Measurements from ENCODE around the gene PTPN1.

The PTPN1 gene

GRCh38 chr20:50592282-50593004 lies 82.3 kb downstream of the PTPN1 start:
- Histone ChIP-seq H3K27ac (ENCODE audit: low read depth, low read length, poor library complexity, severe bottlenecking) (no peak overlapping the region), H3K4me2 (ENCODE audit: low read length) (no peak overlapping the region), H3K9me2 (ENCODE audit: low read depth, low read length) (no peaks in the 10 kb centered on the region), H3K79me2 (ENCODE audit: insufficient read depth, low read length) (no peaks in the 10 kb centered on the region), H3F3A (ENCODE audit: insufficient read depth, low read length) (no peaks in the 10 kb centered on the region), H3K9ac (ENCODE audit: low read length) (no peak overlapping the region), H3K27me3 (ENCODE audit: insufficient read depth, low read length) (peaks cover 8% of the 10 kb centered on the region), H3K9me3 (ENCODE audit: low read length) (no peaks in the 10 kb centered on the region), H3K4me3 (ENCODE audit: low read depth, low read length, poor library complexity, severe bottlenecking) (no peak overlapping the region), H3K36me3 (ENCODE audit: insufficient read depth, low read length) (no peaks in the 10 kb centered on the region), H3K4me1 (ENCODE audit: insufficient read depth, low read length, severe bottlenecking) (no peaks in the 10 kb centered on the region), H4K20me1 (ENCODE audit: insufficient read depth, low read length) (no peaks in the 10 kb centered on the region), H2AFZ (ENCODE audit: low read length) (no peak overlapping the region)
- TF ChIP-seq, protein P1, sequence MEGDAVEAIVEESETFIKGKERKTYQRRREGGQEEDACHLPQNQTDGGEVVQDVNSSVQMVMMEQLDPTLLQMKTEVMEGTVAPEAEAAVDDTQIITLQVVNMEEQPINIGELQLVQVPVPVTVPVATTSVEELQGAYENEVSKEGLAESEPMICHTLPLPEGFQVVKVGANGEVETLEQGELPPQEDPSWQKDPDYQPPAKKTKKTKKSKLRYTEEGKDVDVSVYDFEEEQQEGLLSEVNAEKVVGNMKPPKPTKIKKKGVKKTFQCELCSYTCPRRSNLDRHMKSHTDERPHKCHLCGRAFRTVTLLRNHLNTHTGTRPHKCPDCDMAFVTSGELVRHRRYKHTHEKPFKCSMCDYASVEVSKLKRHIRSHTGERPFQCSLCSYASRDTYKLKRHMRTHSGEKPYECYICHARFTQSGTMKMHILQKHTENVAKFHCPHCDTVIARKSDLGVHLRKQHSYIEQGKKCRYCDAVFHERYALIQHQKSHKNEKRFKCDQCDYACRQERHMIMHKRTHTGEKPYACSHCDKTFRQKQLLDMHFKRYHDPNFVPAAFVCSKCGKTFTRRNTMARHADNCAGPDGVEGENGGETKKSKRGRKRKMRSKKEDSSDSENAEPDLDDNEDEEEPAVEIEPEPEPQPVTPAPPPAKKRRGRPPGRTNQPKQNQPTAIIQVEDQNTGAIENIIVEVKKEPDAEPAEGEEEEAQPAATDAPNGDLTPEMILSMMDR (IDR thresholded peaks at IDR 0.05; ENCODE audit: low read length) = no peak
- TF ChIP-seq EZH2 (IDR thresholded peaks at IDR 0.05; ENCODE audit: borderline replicate concordance, low read length) = no peak

DNA sequence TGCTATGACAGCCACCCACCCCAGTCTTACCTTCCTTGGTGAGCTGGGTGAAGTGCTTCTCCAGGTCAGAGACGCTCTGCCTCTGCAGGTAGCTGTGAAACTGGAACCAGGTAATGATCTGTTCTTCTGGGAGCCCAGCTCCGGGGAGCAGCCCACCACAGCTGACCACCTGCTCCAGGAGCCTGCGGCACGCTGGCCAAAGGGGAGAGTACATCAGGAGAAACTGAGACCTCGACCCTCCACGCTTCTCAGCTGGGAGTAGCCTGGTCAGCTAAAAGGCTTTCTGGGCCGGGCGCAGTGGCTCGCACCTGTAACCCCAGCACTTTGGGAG lies 82.8 kb downstream of the PTPN1 start:
- H3K36me3 ChIP-seq (ENCODE audit: insufficient read depth, low read length) = no peaks in the 10 kb centered on the region
- no peak overlapping the region for H2AFZ ChIP-seq (ENCODE audit: low read length)
- no peak overlapping the region for H3K9ac ChIP-seq (ENCODE audit: low read length)
- no peaks in the 10 kb centered on the region for H3K9me3 ChIP-seq (ENCODE audit: low read length)
- H3K9me2 ChIP-seq (ENCODE audit: low read depth, low read length) = no peaks in the 10 kb centered on the region
- no peaks in the 10 kb centered on the region for H4K20me1 ChIP-seq (ENCODE audit: insufficient read depth, low read length)
- no peaks in the 10 kb centered on the region for H3K79me2 ChIP-seq (ENCODE audit: insufficient read depth, low read length)
- H3K4me3 ChIP-seq (ENCODE audit: low read depth, low read length, poor library complexity, severe bottlenecking) = no peak overlapping the region
- H3K27me3 ChIP-seq (ENCODE audit: insufficient read depth, low read length) = peaks cover 12% of the 10 kb centered on the region
- H3K4me2 ChIP-seq (ENCODE audit: low read length) = no peak overlapping the region
- TF ChIP-seq EZH2 (IDR thresholded peaks at IDR 0.05; ENCODE audit: borderline replicate concordance, low read length) = no peak
- TF ChIP-seq, protein P1 (IDR thresholded peaks at IDR 0.05; ENCODE audit: low read length) = no peak
- H3K4me1 ChIP-seq (ENCODE audit: insufficient read depth, low read length, severe bottlenecking) = no peaks in the 10 kb centered on the region
- H3K27ac ChIP-seq (ENCODE audit: low read depth, low read length, poor library complexity, severe bottlenecking) = no peak overlapping the region
- H3F3A ChIP-seq (ENCODE audit: insufficient read depth, low read length) = no peaks in the 10 kb centered on the region

DNA sequence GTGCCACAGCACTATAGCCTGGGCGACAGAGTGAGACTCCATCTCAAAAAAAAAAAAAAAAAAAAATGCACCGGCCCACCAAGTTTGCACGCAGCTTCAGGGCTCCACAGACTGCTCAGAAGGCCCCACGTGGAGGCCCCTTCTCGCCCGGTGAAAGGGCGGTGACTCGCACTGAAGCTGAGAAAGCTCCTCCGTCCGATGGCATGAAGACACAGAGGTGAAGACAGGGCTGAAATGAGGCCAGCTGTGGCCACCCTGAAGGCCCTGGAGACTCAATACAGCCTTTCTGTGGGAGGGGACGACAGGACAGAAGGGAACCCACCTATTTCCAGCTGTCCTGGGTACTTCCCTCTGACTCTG lies 84.0 kb downstream of the PTPN1 start:
- no peaks in the 10 kb centered on the region for H3K4me1 ChIP-seq (ENCODE audit: insufficient read depth, low read length, severe bottlenecking)
- no peaks in the 10 kb centered on the region for H3K36me3 ChIP-seq (ENCODE audit: insufficient read depth, low read length)
- H3K9me2 ChIP-seq (ENCODE audit: low read depth, low read length) = no peaks in the 10 kb centered on the region
- H3K9me3 ChIP-seq (ENCODE audit: low read length) = no peaks in the 10 kb centered on the region
- H3K9ac ChIP-seq (ENCODE audit: low read length) = no peak overlapping the region
- no peak overlapping the region for H3K4me3 ChIP-seq (ENCODE audit: low read depth, low read length, poor library complexity, severe bottlenecking)
- no peak overlapping the region for H2AFZ ChIP-seq (ENCODE audit: low read length)
- H3K27ac ChIP-seq (ENCODE audit: low read depth, low read length, poor library complexity, severe bottlenecking) = no peak overlapping the region
- no peaks in the 10 kb centered on the region for H4K20me1 ChIP-seq (ENCODE audit: insufficient read depth, low read length)
- peaks cover 12% of the 10 kb centered on the region for H3K27me3 ChIP-seq (ENCODE audit: insufficient read depth, low read length)
- H3F3A ChIP-seq (ENCODE audit: insufficient read depth, low read length) = no peaks in the 10 kb centered on the region
- H3K4me2 ChIP-seq (ENCODE audit: low read length) = no peak overlapping the region
- no peak for TF ChIP-seq EZH2 (IDR thresholded peaks at IDR 0.05; ENCODE audit: borderline replicate concordance, low read length)
- TF ChIP-seq, protein P1 (IDR thresholded peaks at IDR 0.05; ENCODE audit: low read length) = no peak
- no peaks in the 10 kb centered on the region for H3K79me2 ChIP-seq (ENCODE audit: insufficient read depth, low read length)
